Amniotic epithelial cell (primary cell): ENCODE measurements around the gene ORMDL1.
"Not testable (repeated sequence)": the region's sequence is repeated elsewhere in the genome, so short reads cannot be mapped to it uniquely, and the experiment has no call there.

ENCODE experiments used
- DNase-seq: peaks from one replicate; pipeline ENCODE4 v3.0.0-alpha.2; 2010; ENCODE audit warnings: low read depth

The ORMDL1 gene

GRCh38 chr2:189770590-189771322, 13.4 kb downstream of the ORMDL1 start:
- no peak for DNase-seq

GRCh38 chr2:189763908-189764661, 20.1 kb downstream of the ORMDL1 start:
- peak; percentile 25 for DNase-seq

GRCh38 chr2:189762551-189763298, 21.4 kb downstream of the ORMDL1 start, which contains the start of gene OSGEPL1:
Gene OSGEPL1, minus strand, starts transcription at chr2:189762792. Its CDS starts 1,152 bp downstream, at chr2:189761640.
- peak; percentile 91 for DNase-seq

- DNase-seq, result no peak
Measured at GRCh38 chr2:189762229-189762550, 21.9 kb downstream of the ORMDL1 start.

GRCh38 chr2:189760154-189760553, 24.0 kb downstream of the ORMDL1 start:
- DNase-seq, result not testable (repeated sequence)

- DNase-seq, result no peak
Measured at GRCh38 chr2:189756311-189756952, 27.7 kb downstream of the ORMDL1 start.

GRCh38 chr2:189751080-189751658, 33.0 kb downstream of the ORMDL1 start:
- peak; percentile 35 for DNase-seq

GRCh38 chr2:189729430-189729829, 54.7 kb downstream of the ORMDL1 start:
- no peak for DNase-seq

- no peak for DNase-seq
Measured at GRCh38 chr2:189726849-189727248, 57.3 kb downstream of the ORMDL1 start.

GRCh38 chr2:189726271-189726670, 57.9 kb downstream of the ORMDL1 start:
- DNase-seq, result no peak

GRCh38 chr2:189723192-189723591, 60.9 kb downstream of the ORMDL1 start:
- no peak for DNase-seq
